ENCODE data around the gene GALNTL6. TPM values are rescaled to one million over a fixed set of nuclear protein-coding genes. Genes with fewer than 3 reads are reported as not detected.

GALNTL6 gene
- total RNA-seq, 1 donor from 2014 or later: 0.10 TPM

GRCh38 chr4:172323288-172323687 is 510.1 kb downstream of the GALNTL6 start:
- no peak overlapping the region for H3K27ac Mint-ChIP-seq (ENCODE audit: unreplicated experiment)
- H3K4me1 Mint-ChIP-seq (ENCODE audit: unreplicated experiment): no peaks in the 10 kb centered on the region
- no peak for DNase-seq (ENCODE audit: low spot score)
- no peak for TF ChIP-seq CTCF (IDR thresholded peaks at IDR 0.05; ENCODE audit: unreplicated experiment)
- no peaks in the 10 kb centered on the region for H3K36me3 Mint-ChIP-seq (ENCODE audit: low read depth, unreplicated experiment)
- no peaks in the 10 kb centered on the region for H3K9me3 Mint-ChIP-seq (ENCODE audit: unreplicated experiment)
- no peak overlapping the region for H3K4me3 Mint-ChIP-seq (ENCODE audit: unreplicated experiment)
- H3K27me3 Mint-ChIP-seq (ENCODE audit: unreplicated experiment): no peaks in the 10 kb centered on the region

DNA sequence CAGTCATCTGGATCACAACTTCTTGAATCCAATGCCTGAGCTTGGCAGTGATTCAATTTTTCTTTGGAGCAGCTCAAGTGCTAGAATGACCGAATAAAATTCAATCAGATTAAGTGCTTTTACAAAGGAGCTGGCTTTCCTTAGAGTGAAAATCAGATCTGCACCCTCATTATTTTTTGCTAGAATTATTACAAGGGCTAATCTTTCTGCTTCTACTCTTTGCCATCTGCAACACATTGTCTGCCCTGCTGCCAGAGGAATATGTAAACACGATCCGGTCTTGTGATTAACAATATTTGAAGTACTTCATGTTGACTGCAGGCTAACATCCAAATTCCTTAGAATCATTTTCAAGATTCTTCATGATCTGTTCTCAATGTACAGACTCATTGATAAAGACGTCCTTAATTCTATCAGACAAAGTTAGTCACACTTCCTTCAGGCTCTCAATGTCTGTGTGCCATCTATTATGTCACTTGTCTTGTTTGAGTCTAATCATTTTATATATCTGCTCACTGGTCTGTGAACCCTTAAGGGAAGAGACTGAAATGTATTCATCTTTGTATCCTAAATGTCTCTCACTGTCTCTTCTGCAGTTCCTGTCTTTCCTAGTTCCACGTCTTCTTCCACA is 531.2 kb downstream of the GALNTL6 start:
- Mint-ChIP-seq H3K9me3 (ENCODE audit: unreplicated experiment) (no peaks in the 10 kb centered on the region), H3K4me1 (ENCODE audit: unreplicated experiment) (no peaks in the 10 kb centered on the region), H3K36me3 (ENCODE audit: low read depth, unreplicated experiment) (no peaks in the 10 kb centered on the region), H3K27ac (ENCODE audit: unreplicated experiment) (no peak overlapping the region), H3K27me3 (ENCODE audit: unreplicated experiment) (peaks cover 3% of the 10 kb centered on the region), H3K4me3 (ENCODE audit: unreplicated experiment) (no peak overlapping the region)
- DNase-seq (ENCODE audit: low spot score): no peak
- TF ChIP-seq CTCF (IDR thresholded peaks at IDR 0.05; ENCODE audit: unreplicated experiment): no peak

DNA sequence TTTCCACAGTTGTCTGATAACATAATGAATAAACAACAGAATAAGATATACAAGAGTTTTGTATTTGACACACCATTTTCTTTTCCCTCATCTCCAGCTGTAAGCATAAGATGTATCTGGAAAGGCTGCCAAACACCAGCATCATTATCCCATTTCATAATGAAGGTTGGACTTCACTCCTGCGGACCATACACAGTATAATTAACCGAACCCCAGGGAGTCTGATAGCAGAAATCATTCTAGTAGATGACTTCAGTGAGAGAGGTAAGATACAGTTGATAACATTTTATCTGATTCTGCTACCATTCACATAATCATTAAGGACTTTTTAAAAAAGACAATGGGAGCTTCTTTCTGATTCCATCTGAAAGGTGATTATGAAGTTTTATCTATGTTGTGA is 535.2 kb downstream of the GALNTL6 start:
- H3K9me3 Mint-ChIP-seq (ENCODE audit: unreplicated experiment): no peaks in the 10 kb centered on the region
- no peaks in the 10 kb centered on the region for H3K36me3 Mint-ChIP-seq (ENCODE audit: low read depth, unreplicated experiment)
- no peaks in the 10 kb centered on the region for H3K27me3 Mint-ChIP-seq (ENCODE audit: unreplicated experiment)
- no peak for DNase-seq (ENCODE audit: low spot score)
- H3K4me1 Mint-ChIP-seq (ENCODE audit: unreplicated experiment): no peaks in the 10 kb centered on the region
- no peak overlapping the region for H3K27ac Mint-ChIP-seq (ENCODE audit: unreplicated experiment)
- no peak for TF ChIP-seq CTCF (IDR thresholded peaks at IDR 0.05; ENCODE audit: unreplicated experiment)
- H3K4me3 Mint-ChIP-seq (ENCODE audit: unreplicated experiment): no peak overlapping the region

DNA sequence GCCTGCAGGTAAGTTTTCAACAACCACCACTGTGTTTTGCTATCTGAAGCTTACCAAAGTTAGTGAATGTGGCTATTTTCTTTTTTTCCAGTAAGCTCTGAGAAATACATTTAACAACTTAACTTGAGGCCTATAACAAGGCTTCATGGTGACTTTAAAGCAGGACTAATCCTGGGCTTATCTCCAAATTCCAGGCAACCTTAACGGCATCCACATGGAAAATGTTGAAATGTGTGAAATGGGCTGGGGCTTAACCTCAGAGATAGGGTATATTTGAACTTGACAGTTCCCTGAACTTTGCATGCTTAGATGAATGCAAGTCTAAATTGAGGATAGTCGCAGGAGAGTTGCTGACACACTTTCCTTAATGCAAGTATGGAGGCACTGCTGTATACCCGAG is 539.2 kb downstream of the GALNTL6 start:
- Mint-ChIP-seq H3K36me3 (ENCODE audit: low read depth, unreplicated experiment) (no peaks in the 10 kb centered on the region), H3K4me1 (ENCODE audit: unreplicated experiment) (no peaks in the 10 kb centered on the region), H3K9me3 (ENCODE audit: unreplicated experiment) (no peaks in the 10 kb centered on the region), H3K27ac (ENCODE audit: unreplicated experiment) (no peak overlapping the region), H3K4me3 (ENCODE audit: unreplicated experiment) (no peak overlapping the region), H3K27me3 (ENCODE audit: unreplicated experiment) (no peaks in the 10 kb centered on the region)
- TF ChIP-seq CTCF (IDR thresholded peaks at IDR 0.05; ENCODE audit: unreplicated experiment): no peak
- no peak for DNase-seq (ENCODE audit: low spot score)

DNA sequence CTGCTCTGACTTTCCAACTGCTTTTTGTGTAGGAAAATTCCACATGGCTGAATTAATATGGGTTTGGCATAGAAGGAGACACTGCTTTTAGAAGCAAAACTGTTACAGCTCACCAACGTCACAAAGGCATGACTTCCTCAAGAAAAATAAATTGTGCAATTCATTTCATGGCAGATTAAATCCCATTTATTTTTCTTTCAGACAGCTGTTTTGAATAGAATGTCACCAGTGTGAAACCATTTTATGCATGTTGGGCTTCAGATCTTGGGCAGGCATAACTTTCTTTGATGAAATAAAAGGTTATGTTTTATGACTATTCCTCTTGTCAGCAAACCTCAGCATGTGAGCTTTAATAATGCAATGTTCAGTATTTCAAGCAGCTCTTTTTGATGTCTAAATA is 542.8 kb downstream of the GALNTL6 start:
- no peak for TF ChIP-seq CTCF (IDR thresholded peaks at IDR 0.05; ENCODE audit: unreplicated experiment)
- no peak for DNase-seq (ENCODE audit: low spot score)
- Mint-ChIP-seq H3K27me3 (ENCODE audit: unreplicated experiment) (no peaks in the 10 kb centered on the region), H3K27ac (ENCODE audit: unreplicated experiment) (no peak overlapping the region), H3K4me3 (ENCODE audit: unreplicated experiment) (no peak overlapping the region), H3K4me1 (ENCODE audit: unreplicated experiment) (no peaks in the 10 kb centered on the region), H3K9me3 (ENCODE audit: unreplicated experiment) (no peaks in the 10 kb centered on the region), H3K36me3 (ENCODE audit: low read depth, unreplicated experiment) (no peaks in the 10 kb centered on the region)
